ENCODE data around the gene SLC17A5. TPM values are rescaled to one million over a fixed set of nuclear protein-coding genes. Genes with fewer than 3 reads are reported as not detected.

The SLC17A5 gene, protein sequence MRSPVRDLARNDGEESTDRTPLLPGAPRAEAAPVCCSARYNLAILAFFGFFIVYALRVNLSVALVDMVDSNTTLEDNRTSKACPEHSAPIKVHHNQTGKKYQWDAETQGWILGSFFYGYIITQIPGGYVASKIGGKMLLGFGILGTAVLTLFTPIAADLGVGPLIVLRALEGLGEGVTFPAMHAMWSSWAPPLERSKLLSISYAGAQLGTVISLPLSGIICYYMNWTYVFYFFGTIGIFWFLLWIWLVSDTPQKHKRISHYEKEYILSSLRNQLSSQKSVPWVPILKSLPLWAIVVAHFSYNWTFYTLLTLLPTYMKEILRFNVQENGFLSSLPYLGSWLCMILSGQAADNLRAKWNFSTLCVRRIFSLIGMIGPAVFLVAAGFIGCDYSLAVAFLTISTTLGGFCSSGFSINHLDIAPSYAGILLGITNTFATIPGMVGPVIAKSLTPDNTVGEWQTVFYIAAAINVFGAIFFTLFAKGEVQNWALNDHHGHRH
- 10 to 100 TPM in 1 of 6 donors, 1 to 10 TPM in 5; 4.0 to 11.0 (median 5.4) TPM for total RNA-seq
- 1 to 10 TPM; 2.4 to 7.8 TPM for polyA plus RNA-seq

DNA sequence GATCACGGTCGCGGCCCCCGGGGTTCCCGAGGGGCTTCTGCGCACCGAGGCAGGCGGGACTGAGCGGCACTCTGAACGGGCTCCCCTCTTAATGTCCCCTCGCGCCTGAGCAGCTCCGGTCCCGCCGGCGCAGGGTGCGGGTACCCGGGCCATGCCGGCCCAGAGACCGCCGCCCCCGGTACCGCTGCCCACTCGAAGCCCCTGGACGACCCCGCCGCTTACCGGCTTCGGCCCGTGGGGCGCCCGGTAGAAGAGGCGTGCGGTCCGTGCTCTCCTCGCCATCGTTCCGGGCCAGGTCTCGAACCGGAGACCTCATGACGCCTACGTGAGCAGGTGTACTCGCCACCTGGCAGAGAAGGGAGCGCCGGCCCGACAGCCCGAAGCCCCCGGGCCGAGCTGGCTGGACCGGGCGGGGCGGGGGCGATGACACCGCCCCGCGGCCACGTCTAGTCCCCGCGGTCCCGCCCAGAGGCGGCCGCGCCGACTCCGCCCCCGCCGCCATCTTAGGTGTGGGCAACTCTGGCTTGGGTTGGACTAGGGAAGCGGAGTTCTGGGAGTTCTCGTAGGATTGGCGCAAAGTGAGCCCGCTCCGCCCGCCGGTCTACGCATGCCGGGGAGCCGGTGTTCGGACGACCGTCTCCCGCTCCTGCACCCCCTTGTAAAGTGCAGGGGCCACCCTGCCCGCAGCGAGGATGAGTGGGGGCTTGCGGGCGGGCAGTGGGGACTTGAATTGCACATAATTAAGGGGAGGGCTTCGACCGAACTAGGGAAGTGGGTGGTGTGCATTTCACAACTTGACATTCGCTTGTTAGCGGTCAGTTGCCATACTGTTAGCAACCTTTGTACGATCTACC is at the start of gene SLC17A5:
Gene SLC17A5, minus strand, starts transcription at position 422 of the 854 bp plus-strand sequence. Its CDS starts 106 bp downstream, at position 316.
- peak; percentile 92 to 98 (median 96) for ATAC-seq
- Histone ChIP-seq H3K4me3 (peak within 1 kb of the TSS; percentile 86 to 100 (median 98)), H3K36me3 (no peaks in the 10 kb centered on the region), H3K9me3 (no peaks in the 10 kb centered on the region), H3K4me1 (peaks cover 0 to 12% (median 0%) of the 10 kb centered on the region in 3 donors), H3K27ac (peak within 1 kb of the TSS; percentile 87 to 98 (median 94)), H3K27me3 (no peaks in the 10 kb centered on the region)
- intact Hi-C loops (cut with DNase I), result no loop called here
- peak; percentile 94 to 96 (median 94) for DNase-seq
- no peak for FAIRE-seq
- WGBS, 2 donors, result 0% methylated on average over 82 to 90 of the region's 90 CpGs
- TF ChIP-seq, protein P1, sequence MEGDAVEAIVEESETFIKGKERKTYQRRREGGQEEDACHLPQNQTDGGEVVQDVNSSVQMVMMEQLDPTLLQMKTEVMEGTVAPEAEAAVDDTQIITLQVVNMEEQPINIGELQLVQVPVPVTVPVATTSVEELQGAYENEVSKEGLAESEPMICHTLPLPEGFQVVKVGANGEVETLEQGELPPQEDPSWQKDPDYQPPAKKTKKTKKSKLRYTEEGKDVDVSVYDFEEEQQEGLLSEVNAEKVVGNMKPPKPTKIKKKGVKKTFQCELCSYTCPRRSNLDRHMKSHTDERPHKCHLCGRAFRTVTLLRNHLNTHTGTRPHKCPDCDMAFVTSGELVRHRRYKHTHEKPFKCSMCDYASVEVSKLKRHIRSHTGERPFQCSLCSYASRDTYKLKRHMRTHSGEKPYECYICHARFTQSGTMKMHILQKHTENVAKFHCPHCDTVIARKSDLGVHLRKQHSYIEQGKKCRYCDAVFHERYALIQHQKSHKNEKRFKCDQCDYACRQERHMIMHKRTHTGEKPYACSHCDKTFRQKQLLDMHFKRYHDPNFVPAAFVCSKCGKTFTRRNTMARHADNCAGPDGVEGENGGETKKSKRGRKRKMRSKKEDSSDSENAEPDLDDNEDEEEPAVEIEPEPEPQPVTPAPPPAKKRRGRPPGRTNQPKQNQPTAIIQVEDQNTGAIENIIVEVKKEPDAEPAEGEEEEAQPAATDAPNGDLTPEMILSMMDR (IDR thresholded peaks at IDR 0.05), result peak in 1 of 4 donors; percentile 0

DNA sequence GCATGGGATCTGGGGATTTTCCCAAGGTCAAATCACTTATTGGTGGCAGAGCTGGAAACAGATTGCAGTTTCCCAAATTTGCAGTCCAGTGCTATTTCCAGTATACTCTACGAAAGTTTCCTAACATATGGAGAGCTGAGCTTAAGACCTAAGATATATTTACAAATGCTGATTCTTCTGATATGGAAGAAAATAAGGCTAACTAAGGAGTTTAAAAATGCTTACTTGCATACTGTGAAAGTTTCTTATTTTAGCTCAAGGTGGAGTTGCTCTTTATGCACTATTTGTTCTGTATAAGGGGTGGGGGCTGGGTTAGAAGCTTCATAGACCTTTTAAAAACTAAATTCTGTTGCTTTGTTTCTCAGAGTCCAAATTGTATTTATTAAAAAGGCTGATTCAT is 49.7 kb upstream of the SLC17A5 start:
- Histone ChIP-seq H3K4me3 (no peak overlapping the region), H3K27me3 (peaks cover 0 to 12% (median 0%) of the 10 kb centered on the region in 4 donors), H3K4me1 (no peaks in the 10 kb centered on the region), H3K27ac (no peak overlapping the region), H3K9me3 (no peaks in the 10 kb centered on the region), H3K36me3 (no peaks in the 10 kb centered on the region)
- TF ChIP-seq, protein P1 (IDR thresholded peaks at IDR 0.05), result no peak
- WGBS, 2 donors, result 36 to 42% methylated on average over 1 of the region's 1 CpG
- DNase-seq (no peak), ATAC-seq (no peak), FAIRE-seq (no peak)
- intact Hi-C loops (cut with DNase I), result no loop called here

DNA sequence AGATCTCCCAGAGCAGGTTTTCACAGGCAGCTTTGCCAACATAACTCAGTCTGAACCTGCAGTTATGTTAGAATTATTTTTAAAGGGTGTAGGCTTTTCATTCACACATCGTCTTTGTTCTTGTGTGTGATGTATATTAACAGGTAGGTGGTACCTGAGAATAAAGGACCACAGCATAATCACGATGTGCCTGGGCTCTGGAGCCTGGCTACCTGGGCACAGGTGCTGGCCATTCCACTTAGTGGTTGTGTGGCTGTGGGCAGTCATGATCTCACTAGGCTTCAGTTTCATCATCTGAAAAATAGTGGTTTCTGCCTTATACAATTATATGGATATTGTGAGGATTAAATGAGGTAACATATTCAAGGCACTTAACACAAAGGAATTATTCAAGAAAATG is 48.7 kb upstream of the SLC17A5 start:
- peaks cover 0 to 22% (median 0%) of the 10 kb centered on the region in 4 donors for H3K27me3 ChIP-seq
- no peak overlapping the region for H3K27ac ChIP-seq
- intact Hi-C loops (cut with DNase I), result no loop called here
- H3K9me3 ChIP-seq, result no peaks in the 10 kb centered on the region
- FAIRE-seq (no peak), ATAC-seq (no peak), DNase-seq (no peak)
- no peaks in the 10 kb centered on the region for H3K4me1 ChIP-seq
- H3K36me3 ChIP-seq, result no peaks in the 10 kb centered on the region
- WGBS, 2 donors, result 47 to 59% methylated on average over 2 of the region's 2 CpGs
- TF ChIP-seq, protein P1 (IDR thresholded peaks at IDR 0.05), result no peak
- H3K4me3 ChIP-seq, result no peak overlapping the region

DNA sequence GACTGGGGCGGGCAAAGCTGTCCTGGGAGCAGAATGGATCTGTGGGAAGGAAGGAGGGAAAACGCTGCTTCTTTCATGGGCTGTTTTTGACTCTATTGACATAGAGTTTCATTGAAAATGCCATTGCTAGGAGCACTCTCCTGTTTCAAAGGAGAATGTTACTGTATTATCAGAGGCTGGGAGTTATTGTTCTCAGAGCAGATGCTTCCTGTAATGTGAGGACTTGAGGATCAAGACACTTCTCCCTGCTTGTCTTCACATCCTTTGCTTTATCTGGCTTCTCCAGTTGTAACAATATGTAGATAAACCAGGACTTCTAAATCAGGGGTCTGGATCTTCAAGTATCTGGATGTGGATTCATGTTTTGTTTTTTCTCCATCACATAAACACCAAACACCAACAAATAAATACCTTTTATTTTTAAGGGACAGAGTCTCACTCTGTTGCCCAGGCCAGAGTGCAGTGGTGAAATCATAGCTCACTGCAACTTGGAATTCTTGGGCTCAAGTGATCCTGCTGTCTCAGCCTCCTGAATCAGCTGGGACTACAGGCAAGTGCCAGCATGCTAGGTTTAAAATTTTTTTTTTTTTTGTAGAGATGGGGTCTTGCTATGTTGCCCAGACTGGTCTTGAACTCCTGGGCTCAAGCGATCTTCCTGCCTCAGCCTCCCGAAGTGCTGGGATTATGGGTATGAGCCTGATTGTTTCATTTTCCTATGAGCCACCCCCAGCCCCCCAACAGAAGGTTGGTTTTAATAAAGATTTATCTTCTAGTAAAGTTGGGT is 46.1 kb upstream of the SLC17A5 start:
- no peak for FAIRE-seq
- no peaks in the 10 kb centered on the region for H3K4me1 ChIP-seq
- WGBS, 2 donors, result 72 to 75% methylated on average over 4 of the region's 4 CpGs
- H3K27me3 ChIP-seq, result peaks cover 0 to 22% (median 0%) of the 10 kb centered on the region in 4 donors
- no peak overlapping the region for H3K27ac ChIP-seq
- TF ChIP-seq, protein P1 (IDR thresholded peaks at IDR 0.05), result no peak
- DNase-seq, result no peak
- no peaks in the 10 kb centered on the region for H3K36me3 ChIP-seq
- H3K9me3 ChIP-seq, result no peaks in the 10 kb centered on the region
- no peak overlapping the region for H3K4me3 ChIP-seq
- no peak for ATAC-seq
- intact Hi-C loops (cut with DNase I), result no loop called here
